ENCODE results near the gene NAA50.

The NAA50 gene

GRCh38 chr3:113685124-113685523 is 60.9 kb downstream of the NAA50 start:
- DNase-seq: no peak

DNA sequence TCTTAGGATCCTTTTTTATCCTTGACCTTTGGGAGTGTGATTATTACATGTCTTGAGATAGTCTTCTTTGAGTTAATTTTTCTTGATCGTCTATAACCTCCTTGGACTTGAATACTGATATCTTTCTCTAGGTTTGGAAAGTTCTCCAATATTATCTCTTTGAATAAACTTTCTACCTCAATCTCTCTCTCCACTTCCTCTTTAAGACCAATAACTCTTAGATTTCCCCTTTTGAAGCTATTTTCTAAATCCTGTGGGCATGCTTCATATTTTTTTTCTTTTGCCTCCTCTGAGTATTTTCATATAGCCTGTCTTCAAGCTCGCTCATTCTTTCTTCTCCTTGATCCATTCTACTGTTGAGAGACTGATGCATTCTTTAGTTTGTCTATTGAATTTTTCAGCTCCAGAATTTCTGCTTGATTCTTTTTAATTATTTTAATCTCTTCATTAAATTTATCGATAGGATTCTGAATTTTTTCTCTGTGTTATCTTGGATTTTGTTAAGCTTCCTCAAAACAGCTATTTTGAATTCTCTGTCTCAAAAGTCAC is 61.7 kb downstream of the NAA50 start:
- no peak for DNase-seq

GRCh38 chr3:113678773-113679172 is 67.3 kb downstream of the NAA50 start:
- no peak for DNase-seq

DNA sequence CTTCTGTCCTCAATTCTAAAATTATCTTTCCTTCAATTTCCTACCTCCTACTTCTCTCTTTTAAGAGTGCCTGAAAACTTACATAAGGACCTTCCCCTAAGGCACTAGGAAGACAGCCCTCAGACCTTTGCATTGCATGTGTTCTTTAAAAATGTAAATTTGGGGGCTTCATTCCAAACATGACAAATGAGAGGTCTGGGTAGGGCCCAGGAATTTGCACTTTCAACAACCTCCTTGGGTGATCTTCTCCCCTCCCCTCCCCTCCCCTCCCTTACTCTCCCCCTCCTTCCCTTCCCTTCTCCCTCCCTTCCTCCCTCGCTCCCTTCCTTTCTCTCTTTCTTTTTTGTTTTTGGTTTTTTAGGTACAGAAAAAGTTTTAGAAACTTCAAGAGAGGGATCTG is 68.3 kb downstream of the NAA50 start:
- no peak for DNase-seq

DNA sequence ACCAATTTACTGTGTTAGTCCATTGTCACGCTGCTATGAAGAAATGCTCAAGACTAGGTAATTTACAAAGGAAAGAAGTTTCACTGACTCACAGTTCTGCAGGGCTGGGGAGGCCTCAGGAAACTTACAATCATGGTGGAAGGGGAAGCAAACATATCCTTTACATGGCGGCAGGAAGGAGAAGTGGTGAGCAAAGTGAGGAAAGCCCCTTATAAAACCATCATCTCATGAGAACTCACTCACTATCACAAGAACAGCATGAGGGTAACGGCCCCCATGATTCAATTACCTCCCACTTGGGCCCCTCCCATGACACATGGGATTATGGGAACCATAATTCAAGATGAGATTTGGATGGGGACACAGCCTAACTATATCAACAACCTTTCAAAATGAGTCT is 69.8 kb downstream of the NAA50 start:
- no peak for DNase-seq

DNA sequence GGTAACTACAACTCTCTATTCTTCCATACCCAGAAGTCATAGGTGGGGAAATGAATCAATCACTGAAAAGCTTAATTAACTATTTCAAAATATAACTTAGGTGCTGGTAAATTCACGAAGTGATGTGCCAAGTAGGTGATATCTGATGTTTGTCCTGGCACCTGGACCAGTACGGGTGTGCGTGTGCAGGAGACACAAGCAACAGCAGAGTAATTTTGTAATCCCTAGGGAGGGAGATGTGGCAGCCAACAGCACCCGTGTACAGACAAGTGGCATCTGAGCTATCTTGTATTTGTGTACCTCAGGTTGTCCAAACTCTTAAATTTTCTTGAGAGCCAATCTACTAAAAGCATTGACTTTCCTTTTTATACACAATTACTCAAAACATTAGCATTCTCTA is 72.5 kb downstream of the NAA50 start:
- DNase-seq: no peak

- no peak for DNase-seq
Measured at GRCh38 chr3:113668015-113668414, 78.0 kb downstream of the NAA50 start.

Measured in activated CD8-positive, alpha-beta memory T cell treated with anti-CD3 and anti-CD28 coated beads for 24 hours (primary cell).